Spleen (tissue), 11 donors: ENCODE measurements around the gene ATP2B2. TPM values are rescaled to one million over a fixed set of nuclear protein-coding genes. Genes with fewer than 3 reads are reported as not detected.
A peak's percentile ranks its signal among the peaks of the same experiment; 100 is the strongest.

Experiments used
- DNase-seq: peaks from one replicate; pipeline ENCODE4 v3.0.0-alpha.2; 2020
- H3K27ac ChIP-seq, 8 donors: fragments of 200-600 bp; sonication (generic) in 7 of 8; 1 replicate in 4 of 8; 2 replicates in 4 of 8; pipeline versions ENCODE4 v1.5.0 to v1.8.0; 2016 to 2021; ENCODE audit warnings: inconsistent platforms in 4 of 8, mild to moderate bottlenecking in 4 of 8, moderate library complexity in 1 of 8
- H3K27me3 ChIP-seq, 7 donors: fragments of 200-600 bp; sonication (generic) in 6 of 7; replicated peaks in 1 of 7; 1 replicate in 4 of 7; 2 replicates in 3 of 7; pipeline versions ENCODE4 v1.5.0 to v1.8.0; 2016 to 2021; ENCODE audit warnings: inconsistent platforms in 3 of 7, mild to moderate bottlenecking in 1 of 7
- H3K36me3 ChIP-seq, 6 donors: fragments of 200-600 bp; sonication (generic) in 5 of 6; 1 replicate in 4 of 6; 2 replicates in 2 of 6; pipeline versions ENCODE4 v1.5.0 to v1.8.0; 2016 to 2021; ENCODE audit warnings: inconsistent platforms in 2 of 6
- H3K4me1 ChIP-seq, 6 donors: fragments of 200-600 bp; sonication (generic) in 5 of 6; 1 replicate in 3 of 6; 2 replicates in 3 of 6; pipeline versions ENCODE4 v1.5.0 to v1.8.0; 2016 to 2021; ENCODE audit warnings: inconsistent platforms in 3 of 6
- H3K4me3 ChIP-seq, 8 donors: fragments of 200-600 bp; sonication (generic) in 7 of 8; 1 replicate in 4 of 8; 2 replicates in 4 of 8; pipeline versions ENCODE4 v1.5.0 to v1.8.0; 2016 to 2021; ENCODE audit warnings: inconsistent platforms in 4 of 8, mild to moderate bottlenecking in 4 of 8, moderate library complexity in 2 of 8
- H3K9me3 ChIP-seq, 8 donors: fragments of 200-600 bp; sonication (generic) in 7 of 8; 1 replicate in 4 of 8; 2 replicates in 4 of 8; pipeline versions ENCODE4 v1.5.0 to v1.8.0; 2016 to 2021; ENCODE audit warnings: inconsistent platforms in 4 of 8
- CTCF ChIP-seq, 11 experiments: fragments of 200-600 bp in 7 of 11; fragments of 450-650 bp in 4 of 11; sonication (generic) in 4 of 11; IDR thresholded peaks in 8 of 11; conservative IDR thresholded peaks in 3 of 11; 1 replicate in 7 of 11; 2 replicates in 4 of 11; pipeline versions ENCODE4 v1.4.0 to v1.8.0; 2016 to 2021; ENCODE audit warnings: antibody characterized with exemption in 11 of 11, inconsistent platforms in 4 of 11, mild to moderate bottlenecking in 1 of 11
- POLR2A ChIP-seq, 3 donors: fragments of 450-650 bp; IDR thresholded peaks; one replicate each; pipeline ENCODE4 v1.5.1; 2017; ENCODE audit warnings: antibody characterized with exemption in 3 of 3, mild to moderate bottlenecking in 1 of 3
- POLR2AphosphoS5 ChIP-seq, 3 donors: sonication (generic); formaldehyde crosslinking; IDR thresholded peaks; one replicate each; pipeline ENCODE4 v1.5.1; 2017; ENCODE audit warnings: antibody characterized with exemption in 3 of 3
- WGBS, 5 donors: extraction: QIAGEN DNeasy Blood & Tissue Kit in 3 of 5; methylation state at CpG; one replicate each; pipeline versions ENCODE4 v1.1.5 to v1.1.7; 2013 to 2018; 5-methylcytosine and 5-hydroxymethylcytosine counted together
- intact Hi-C: fragments of 100-400 bp; cut with DNase I; formaldehyde crosslinking; loops from one replicate; pipeline ENCODE4 v1.15.0; 2023; ENCODE audit warnings: low total_unique reads
- polyA plus RNA-seq, 3 donors: library from polyadenylated mRNA; stranded (reverse); fragments of 200-250 nt; gene quantifications; one replicate each; pipeline ENCODE4 v1.2.1, GENCODE V29; 2013
- total RNA-seq, 7 donors: library from RNA; depleted of rRNA in 3 of 7; stranded (reverse); fragments of >200 nt in 3 of 7; fragmentation: NEBNext Ultra II Directional in 4 of 7; extraction: Animal tissue kit (Norgen Biotek cat#: 25700) in 4 of 7; gene quantifications; one replicate each; pipeline versions ENCODE4 v1.1.0 to v1.2.1, GENCODE V29; 2016 to 2021
- donor health status: healthy with polysubstance abuse.
- donor health status: DM: no; HTN: no; CAD: no; lungs with moderate emphysema.
- donor health status: DM: no; HTN: no; CAD: no.
- donor health status: Bipolar disorder and iron deficiency.
- donor health status: healthy.
- donor health status: DM: no; HTN: no; CAD: no.
- donor health status: DM: yes; HTN: yes; CAD: no.

ATP2B2 gene
- total and polyA plus RNA-seq, 10 donors = 0.02 to 1.5 (median 0.24) TPM; not detected in 2

- no peak overlapping the region for H3K4me3 ChIP-seq
- WGBS, 5 donors = 80 to 88% (median 84%) methylated on average over 4 of the region's 4 CpGs
- H3K4me1 ChIP-seq = no peaks in the 10 kb centered on the region
- H3K27ac ChIP-seq = no peak overlapping the region
- intact Hi-C loops = no loop called here
- TF ChIP-seq POLR2A (IDR thresholded peaks at IDR 0.05) (no peak), POLR2AphosphoS5 (IDR thresholded peaks at IDR 0.05) (no peak), CTCF (IDR thresholded peaks at IDR 0.05 in 8 of 11, conservative IDR thresholded peaks at IDR 0.05 in 3 of 11) (no peak)
- H3K36me3 ChIP-seq = no peaks in the 10 kb centered on the region
- peak; percentile 35 for DNase-seq
- peaks cover 0 to 24% (median 3%) of the 10 kb centered on the region in 7 donors for H3K27me3 ChIP-seq
- no peaks in the 10 kb centered on the region for H3K9me3 ChIP-seq
Observed at GRCh38 chr3:10520072-10520471, 14.7 kb upstream of the ATP2B2 start.

DNA sequence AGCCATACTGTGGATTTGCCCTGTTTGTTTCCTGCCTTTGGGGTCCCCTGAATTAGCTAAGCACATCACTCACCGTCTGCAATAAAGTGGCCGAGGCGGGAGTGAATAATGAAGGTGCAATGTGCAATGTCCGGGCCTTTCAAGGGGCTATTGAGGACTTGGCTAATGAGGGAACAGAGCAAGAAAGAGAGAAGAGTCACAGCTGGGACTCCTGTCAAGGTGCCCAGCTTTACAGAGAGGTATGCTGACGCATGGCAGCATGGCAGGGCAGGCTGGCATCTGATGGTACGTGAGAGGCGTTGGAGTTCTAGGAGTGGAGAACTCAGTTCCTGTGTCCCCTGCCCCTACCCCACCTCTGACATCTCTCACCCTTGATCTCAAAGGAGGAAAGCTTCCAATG lies 13.8 kb upstream of the ATP2B2 start:
- Histone ChIP-seq H3K27me3 (peaks cover 0 to 15% (median 0%) of the 10 kb centered on the region in 7 donors), H3K36me3 (no peaks in the 10 kb centered on the region), H3K9me3 (no peaks in the 10 kb centered on the region), H3K4me3 (no peak overlapping the region), H3K4me1 (no peaks in the 10 kb centered on the region), H3K27ac (no peak overlapping the region)
- 70 to 89% (median 77%) methylated on average over 7 of the region's 7 CpGs for WGBS, 5 donors
- intact Hi-C loops = no loop called here
- DNase-seq = peak; percentile 19
- TF ChIP-seq CTCF (IDR thresholded peaks at IDR 0.05 in 8 of 11, conservative IDR thresholded peaks at IDR 0.05 in 3 of 11) (no peak), POLR2AphosphoS5 (IDR thresholded peaks at IDR 0.05) (no peak), POLR2A (IDR thresholded peaks at IDR 0.05) (no peak)

DNA sequence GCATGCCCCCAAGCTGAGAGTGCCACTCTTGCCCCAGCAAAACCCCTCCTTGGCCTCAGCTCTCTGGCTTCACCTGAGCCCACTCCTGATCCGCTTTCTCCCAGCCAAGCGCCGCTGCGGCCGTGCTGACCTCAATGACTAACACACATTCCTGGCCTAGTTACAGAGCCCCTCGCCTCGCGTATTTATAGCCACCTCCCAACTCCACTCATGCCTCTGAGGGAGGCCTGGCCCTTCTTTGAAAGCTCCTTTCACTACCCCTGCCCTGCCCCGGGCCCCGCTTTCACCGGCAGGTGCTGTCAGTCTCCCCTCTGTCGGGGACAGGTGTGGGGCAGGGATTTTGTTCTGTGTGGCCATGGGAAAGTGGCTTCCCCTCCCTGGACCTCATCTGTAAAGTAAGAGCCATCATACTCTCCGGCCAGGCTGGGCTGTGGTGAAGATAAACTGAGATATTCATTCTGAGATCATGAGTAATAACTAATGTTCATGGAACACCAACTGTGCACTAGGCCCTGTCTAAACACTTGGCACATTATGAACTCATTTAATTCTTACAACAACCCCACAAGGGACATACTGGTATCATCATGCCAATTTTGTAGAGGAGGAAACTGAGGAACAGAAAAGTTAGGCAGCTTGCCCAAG lies 13.2 kb upstream of the ATP2B2 start:
- Histone ChIP-seq H3K27me3 (peaks cover 0 to 12% (median 0%) of the 10 kb centered on the region in 7 donors), H3K9me3 (no peaks in the 10 kb centered on the region), H3K4me1 (no peaks in the 10 kb centered on the region), H3K4me3 (no peak overlapping the region), H3K27ac (no peak overlapping the region), H3K36me3 (no peaks in the 10 kb centered on the region)
- WGBS, 5 donors = 71 to 88% (median 75%) methylated on average over 13 of the region's 13 CpGs
- peak; percentile 67 for DNase-seq
- intact Hi-C loops = no loop called here
- no peak for TF ChIP-seq POLR2AphosphoS5 (IDR thresholded peaks at IDR 0.05)
- no peak for TF ChIP-seq CTCF (IDR thresholded peaks at IDR 0.05 in 8 of 11, conservative IDR thresholded peaks at IDR 0.05 in 3 of 11)
- TF ChIP-seq POLR2A (IDR thresholded peaks at IDR 0.05) = no peak

DNA sequence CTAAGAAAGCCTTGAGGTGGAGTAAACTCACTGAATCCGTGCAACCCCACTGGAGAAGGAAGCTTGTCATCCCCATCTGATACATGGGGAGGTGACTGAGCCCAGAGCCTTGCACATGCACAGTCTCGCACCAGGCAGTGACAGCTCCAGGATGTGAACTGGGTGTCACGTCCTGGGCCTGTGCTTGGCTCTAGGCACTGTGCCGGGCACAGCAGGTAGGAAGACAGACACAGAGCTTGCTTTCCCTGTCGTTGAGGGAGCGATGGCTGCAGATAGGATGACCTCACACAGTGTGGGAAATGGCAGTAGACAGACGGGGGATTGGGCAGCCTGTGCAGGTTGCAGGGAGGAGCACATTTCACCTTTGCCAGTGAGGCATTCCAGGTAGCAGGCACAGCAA lies 12.2 kb upstream of the ATP2B2 start:
- H3K27me3 ChIP-seq = peaks cover 0 to 5% (median 0%) of the 10 kb centered on the region in 7 donors
- no peaks in the 10 kb centered on the region for H3K4me1 ChIP-seq
- no peak overlapping the region for H3K4me3 ChIP-seq
- H3K9me3 ChIP-seq = no peaks in the 10 kb centered on the region
- H3K36me3 ChIP-seq = no peaks in the 10 kb centered on the region
- peak; percentile 24 for DNase-seq
- no peak for TF ChIP-seq POLR2A (IDR thresholded peaks at IDR 0.05)
- no peak for TF ChIP-seq CTCF (IDR thresholded peaks at IDR 0.05 in 8 of 11, conservative IDR thresholded peaks at IDR 0.05 in 3 of 11)
- TF ChIP-seq POLR2AphosphoS5 (IDR thresholded peaks at IDR 0.05) = no peak
- no peak overlapping the region for H3K27ac ChIP-seq
- intact Hi-C loops = no loop called here
- 64 to 79% (median 70%) methylated on average over 7 of the region's 7 CpGs for WGBS, 5 donors
